Stomach (tissue), 9 donors: ENCODE data around the gene RELN. TPM values are rescaled to one million over a fixed set of nuclear protein-coding genes. Genes with fewer than 3 reads are reported as not detected.
A peak's percentile ranks its signal among the peaks of the same experiment; 100 is the strongest.
"Not testable (repeated sequence)": the region's sequence is repeated elsewhere in the genome, so short reads cannot be mapped to it uniquely, and the experiment has no call there.

ENCODE experiments used
- DNase-seq, 2 donors: peaks; one replicate each; pipeline versions ENCODE4 v3.0.0 to v3.0.0-alpha.2; 2013 to 2019
- H3K27ac ChIP-seq, 5 donors: fragments of 200-600 bp in 4 of 5; sonication (generic) in 4 of 5; one replicate each; pipeline ENCODE4 v1.5.1; 2013 to 2019; ENCODE audit warnings: mild to moderate bottlenecking in 1 of 5, moderate library complexity in 1 of 5
- H3K27me3 ChIP-seq, 3 donors: fragments of 200-600 bp; sonication (generic); one replicate each; pipeline ENCODE4 v1.5.1; 2017 to 2019; ENCODE audit warnings: mixed run types in 1 of 3
- H3K36me3 ChIP-seq, 4 donors: fragments of 200-600 bp; sonication (generic); 1 replicate in 3 of 4; 2 replicates in 1 of 4; pipeline ENCODE4 v1.5.1; 2016 to 2019
- H3K4me1 ChIP-seq, 4 donors: fragments of 200-600 bp; sonication (generic); one replicate each; pipeline ENCODE4 v1.5.1; 2016 to 2019
- H3K4me3 ChIP-seq, 4 donors: fragments of 200-600 bp; sonication (generic) in 3 of 4; one replicate each; pipeline ENCODE4 v1.5.1; 2016 to 2019; ENCODE audit warnings: mild to moderate bottlenecking in 1 of 4
- H3K9me3 ChIP-seq, 4 donors: fragments of 200-600 bp; sonication (generic); one replicate each; pipeline ENCODE4 v1.5.1; 2016 to 2019
- EP300 ChIP-seq: sonication (generic); formaldehyde crosslinking; IDR thresholded peaks from one replicate; pipeline ENCODE4 v1.6.1; 2017; ENCODE audit warnings: antibody characterized with exemption
- POLR2A ChIP-seq, 4 donors: fragments of 450-650 bp; IDR thresholded peaks; one replicate each; pipeline ENCODE4 v1.6.1; 2016; ENCODE audit warnings: antibody characterized with exemption in 4 of 4, control low read depth in 2 of 4, mild to moderate bottlenecking in 1 of 4, moderate library complexity in 1 of 4
- POLR2AphosphoS5 ChIP-seq, 3 donors: sonication (generic); formaldehyde crosslinking; IDR thresholded peaks; one replicate each; pipeline ENCODE4 v1.6.1; 2016; ENCODE audit warnings: antibody characterized with exemption in 3 of 3
- WGBS, 5 donors: extraction: QIAGEN DNeasy Blood & Tissue Kit in 3 of 5; methylation state at CpG; one replicate each; pipeline versions ENCODE4 v1.1.5 to v1.1.7; 2013 to 2018; 5-methylcytosine and 5-hydroxymethylcytosine counted together
- intact Hi-C: fragments of 100-400 bp; cut with DNase I; formaldehyde crosslinking; loops from one replicate; pipeline ENCODE4 v1.15.1; 2023; ENCODE audit warnings: low total_unique reads
- polyA plus RNA-seq, 3 donors: library from polyadenylated mRNA; stranded (reverse); fragments of 200-250 nt; gene quantifications; one replicate each; pipeline ENCODE4 v1.2.3, GENCODE V29; 2013
- total RNA-seq, 5 donors: library from RNA; depleted of rRNA; stranded (reverse); fragments of >200 nt; gene quantifications; one replicate each; pipeline versions ENCODE4 v1.1.0 to v1.2.3, GENCODE V29; 2014 to 2016
- TF ChIP-seq, protein P1 (sequence below), 7 experiments: fragments of 450-650 bp in 4 of 7; fragments of 200-600 bp in 3 of 7; sonication (generic) in 3 of 7; IDR thresholded peaks; one replicate each; pipeline ENCODE4 v1.5.1; 2016 to 2019; ENCODE audit warnings: antibody characterized with exemption in 7 of 7, control low read depth in 2 of 7, mild to moderate bottlenecking in 1 of 7
- donor health status: healthy with polysubstance abuse.
- donor health status: Bipolar disorder and iron deficiency.
- donor health status: healthy.

Gene RELN
- total and polyA plus RNA-seq, 8 donors = 0.19 to 14.3 (median 2.2) TPM

DNA sequence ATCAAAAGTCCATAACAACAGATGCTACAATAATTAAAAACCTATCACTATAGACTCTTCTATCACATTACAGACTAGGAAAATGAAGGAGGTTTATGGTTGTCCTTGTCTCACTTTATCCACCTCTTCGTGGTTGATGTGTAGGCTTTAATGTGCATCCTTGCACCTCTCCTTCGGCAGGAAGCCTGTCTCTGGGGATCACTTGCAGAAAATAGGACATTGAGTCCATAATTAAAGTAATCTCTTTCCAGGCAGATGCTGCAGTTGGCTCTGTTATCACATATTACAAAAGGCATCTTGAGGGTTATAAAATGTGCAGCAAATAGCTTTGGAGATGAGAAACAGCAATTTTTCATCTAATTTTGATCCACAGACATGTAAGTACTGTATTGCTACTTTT is 168.4 kb downstream of the RELN start:
- WGBS, 5 donors = 69 to 78% (median 73%) methylated on average over 2 of the region's 2 CpGs
- Histone ChIP-seq H3K4me3 (no peak overlapping the region), H3K27me3 (no peaks in the 10 kb centered on the region), H3K9me3 (no peaks in the 10 kb centered on the region), H3K4me1 (no peaks in the 10 kb centered on the region), H3K36me3 (no peaks in the 10 kb centered on the region), H3K27ac (no peak overlapping the region)
- TF ChIP-seq, protein P1, sequence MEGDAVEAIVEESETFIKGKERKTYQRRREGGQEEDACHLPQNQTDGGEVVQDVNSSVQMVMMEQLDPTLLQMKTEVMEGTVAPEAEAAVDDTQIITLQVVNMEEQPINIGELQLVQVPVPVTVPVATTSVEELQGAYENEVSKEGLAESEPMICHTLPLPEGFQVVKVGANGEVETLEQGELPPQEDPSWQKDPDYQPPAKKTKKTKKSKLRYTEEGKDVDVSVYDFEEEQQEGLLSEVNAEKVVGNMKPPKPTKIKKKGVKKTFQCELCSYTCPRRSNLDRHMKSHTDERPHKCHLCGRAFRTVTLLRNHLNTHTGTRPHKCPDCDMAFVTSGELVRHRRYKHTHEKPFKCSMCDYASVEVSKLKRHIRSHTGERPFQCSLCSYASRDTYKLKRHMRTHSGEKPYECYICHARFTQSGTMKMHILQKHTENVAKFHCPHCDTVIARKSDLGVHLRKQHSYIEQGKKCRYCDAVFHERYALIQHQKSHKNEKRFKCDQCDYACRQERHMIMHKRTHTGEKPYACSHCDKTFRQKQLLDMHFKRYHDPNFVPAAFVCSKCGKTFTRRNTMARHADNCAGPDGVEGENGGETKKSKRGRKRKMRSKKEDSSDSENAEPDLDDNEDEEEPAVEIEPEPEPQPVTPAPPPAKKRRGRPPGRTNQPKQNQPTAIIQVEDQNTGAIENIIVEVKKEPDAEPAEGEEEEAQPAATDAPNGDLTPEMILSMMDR (IDR thresholded peaks at IDR 0.05) = no peak
- TF ChIP-seq EP300 (no peak), POLR2A (IDR thresholded peaks at IDR 0.05) (no peak), POLR2AphosphoS5 (IDR thresholded peaks at IDR 0.05) (no peak)
- intact Hi-C loops = no loop called here
- no peak for DNase-seq

DNA sequence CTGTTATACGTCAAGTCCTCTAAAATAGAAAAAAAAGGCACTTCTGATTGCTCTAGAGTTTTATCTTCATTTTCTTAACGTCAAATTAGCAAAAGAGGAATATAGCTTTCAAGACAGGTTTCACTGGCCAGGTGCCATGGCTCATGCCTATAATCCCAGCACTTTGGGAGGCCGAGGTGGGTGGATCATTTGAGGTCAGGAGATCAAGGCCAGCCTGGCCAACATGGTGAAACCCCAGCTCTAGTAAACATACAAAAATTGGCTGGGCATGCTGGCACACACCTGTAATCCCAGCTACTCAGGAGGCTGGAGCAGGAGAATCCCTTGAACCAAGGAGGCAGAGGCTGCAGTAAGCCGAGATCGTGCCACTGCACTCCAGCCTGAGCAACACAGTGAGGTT is 173.5 kb downstream of the RELN start:
- WGBS, 5 donors = 66 to 77% (median 71%) methylated on average over 5 of the region's 5 CpGs
- H3K9me3 ChIP-seq, intact Hi-C loops, H3K27me3 ChIP-seq, H3K27ac ChIP-seq, H3K4me1 ChIP-seq, H3K4me3 ChIP-seq, DNase-seq, H3K36me3 ChIP-seq: not testable (repeated sequence)

DNA sequence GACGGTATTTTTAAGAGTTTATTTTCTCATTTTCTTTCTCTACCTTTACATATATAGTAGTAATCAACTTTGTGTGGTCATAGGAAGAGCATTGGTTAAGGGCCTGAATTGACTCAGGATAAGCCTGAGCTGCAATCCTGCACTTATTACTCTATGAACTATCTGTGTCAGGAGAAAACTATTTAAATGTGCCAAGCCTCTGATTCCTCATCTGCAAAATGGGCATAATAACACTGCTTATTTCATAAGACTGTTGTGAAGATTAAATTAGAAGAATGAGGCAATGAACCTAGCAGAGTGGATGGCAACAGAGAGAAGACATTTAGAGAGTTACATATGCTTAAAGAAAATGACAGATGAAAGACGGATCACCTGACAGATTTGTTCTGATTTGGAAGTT is 175.5 kb downstream of the RELN start:
- Histone ChIP-seq H3K9me3 (no peaks in the 10 kb centered on the region), H3K4me1 (peaks cover 0 to 5% (median 0%) of the 10 kb centered on the region in 4 donors), H3K27me3 (no peaks in the 10 kb centered on the region), H3K4me3 (no peak overlapping the region), H3K27ac (no peak overlapping the region), H3K36me3 (no peaks in the 10 kb centered on the region)
- no peak for TF ChIP-seq POLR2A (IDR thresholded peaks at IDR 0.05)
- no peak for TF ChIP-seq POLR2AphosphoS5 (IDR thresholded peaks at IDR 0.05)
- TF ChIP-seq, protein P1 (IDR thresholded peaks at IDR 0.05) = no peak
- TF ChIP-seq EP300 = no peak
- intact Hi-C loops = no loop called here
- no peak for DNase-seq
- 78 to 94% (median 88%) methylated on average over 2 of the region's 2 CpGs for WGBS, 5 donors

DNA sequence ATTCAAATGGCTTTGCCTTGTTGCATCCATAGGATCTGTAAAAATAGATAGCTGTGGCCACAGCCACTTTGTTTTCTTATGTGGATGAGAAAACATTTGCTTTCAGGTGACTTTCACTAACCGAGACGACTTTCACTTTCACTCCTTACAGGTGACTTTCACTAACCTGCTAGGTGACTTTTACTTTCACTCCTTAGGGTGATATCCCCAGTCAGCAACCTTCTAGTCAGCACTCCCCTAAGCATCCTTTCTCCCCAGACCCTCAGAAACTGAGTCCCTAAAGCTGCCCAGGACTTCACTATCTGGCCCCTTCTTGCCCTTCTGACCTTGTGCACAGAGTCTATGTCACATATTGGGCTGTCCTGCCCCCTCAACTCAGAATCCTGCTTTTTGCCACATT is 177.5 kb downstream of the RELN start:
- TF ChIP-seq EP300 = no peak
- no peak for TF ChIP-seq POLR2A (IDR thresholded peaks at IDR 0.05)
- TF ChIP-seq, protein P1 (IDR thresholded peaks at IDR 0.05) = no peak
- TF ChIP-seq POLR2AphosphoS5 (IDR thresholded peaks at IDR 0.05) = no peak
- peak in 1 of 2 donors; percentile 72 for DNase-seq

DNA sequence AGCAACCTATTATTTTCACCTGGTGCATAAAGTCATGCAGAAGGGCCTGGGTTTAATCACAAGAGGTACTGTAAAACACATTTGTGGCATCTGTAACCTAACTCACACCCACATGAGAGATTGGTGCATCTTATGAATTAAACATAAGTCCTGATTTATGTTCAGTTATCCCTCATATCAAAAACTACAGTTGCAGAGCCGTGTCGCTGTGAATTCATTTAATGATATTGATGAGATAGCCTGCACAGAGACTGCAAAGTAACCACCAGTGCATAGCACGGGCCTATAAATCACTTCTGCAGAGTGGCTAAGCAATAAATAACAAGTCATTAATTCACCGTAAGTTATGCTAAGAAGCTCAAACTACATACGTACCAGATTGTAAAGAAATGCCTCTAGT is 178.2 kb downstream of the RELN start:
- H3K9me3 ChIP-seq = no peaks in the 10 kb centered on the region
- H3K27ac ChIP-seq = no peak overlapping the region
- H3K36me3 ChIP-seq = no peaks in the 10 kb centered on the region
- H3K4me3 ChIP-seq = no peak overlapping the region
- 60 to 78% (median 66%) methylated on average over 5 of the region's 5 CpGs for WGBS, 5 donors
- no peak for TF ChIP-seq POLR2AphosphoS5 (IDR thresholded peaks at IDR 0.05)
- TF ChIP-seq POLR2A (IDR thresholded peaks at IDR 0.05) = no peak
- TF ChIP-seq, protein P1 (IDR thresholded peaks at IDR 0.05) = no peak
- TF ChIP-seq EP300 = no peak
- intact Hi-C loops = no loop called here
- H3K27me3 ChIP-seq = no peaks in the 10 kb centered on the region
- DNase-seq = no peak
- peaks cover 0 to 5% (median 0%) of the 10 kb centered on the region in 4 donors for H3K4me1 ChIP-seq

More for the DNA sequence above, 177.5 kb downstream of the RELN start:
- Histone ChIP-seq H3K27ac (no peak overlapping the region), H3K36me3 (no peaks in the 10 kb centered on the region), H3K4me1 (peaks cover 0 to 5% (median 0%) of the 10 kb centered on the region in 4 donors), H3K4me3 (no peak overlapping the region), H3K9me3 (no peaks in the 10 kb centered on the region), H3K27me3 (no peaks in the 10 kb centered on the region)
- intact Hi-C loops = no loop called here
- 16 to 38% (median 30%) methylated on average over 2 of the region's 2 CpGs for WGBS, 5 donors
